Liver (tissue), 9 donors: ENCODE measurements around the gene CIPC. TPM values are rescaled to one million over a fixed set of nuclear protein-coding genes. Genes with fewer than 3 reads are reported as not detected.

ENCODE experiments used
- DNase-seq: peaks from one replicate; pipeline ENCODE4 v3.0.0-alpha.2; 2017; ENCODE audit warnings: low spot score
- H3K27ac ChIP-seq, 2 donors: one replicate each; pipeline ENCODE4 v1.7.0; 2013; ENCODE audit warnings: inconsistent platforms in 2 of 2, low read length in 2 of 2, control low read depth in 1 of 2, low read depth in 1 of 2, mild to moderate bottlenecking in 1 of 2
- H3K27me3 ChIP-seq, 4 donors: one replicate each; pipeline versions ENCODE4 v1.6.1 to v1.7.0; 2013; ENCODE audit warnings: low read length in 3 of 4, inconsistent platforms in 1 of 4, mild to moderate bottlenecking in 1 of 4, moderate library complexity in 1 of 4; ENCODE audit not compliant: control insufficient read depth in 4 of 4, insufficient read depth in 4 of 4
- H3K36me3 ChIP-seq, 4 donors: one replicate each; pipeline versions ENCODE4 v1.6.1 to v1.7.0; 2013; ENCODE audit warnings: low read length in 3 of 4, mild to moderate bottlenecking in 3 of 4, low read depth in 1 of 4, moderate library complexity in 1 of 4; ENCODE audit not compliant: control insufficient read depth in 4 of 4, insufficient read depth in 3 of 4
- H3K4me1 ChIP-seq, 4 donors: one replicate each; pipeline versions ENCODE4 v1.6.1 to v1.7.0; 2013; ENCODE audit warnings: low read length in 3 of 4, mild to moderate bottlenecking in 3 of 4, moderate library complexity in 1 of 4; ENCODE audit not compliant: control insufficient read depth in 4 of 4, insufficient read depth in 4 of 4
- H3K4me3 ChIP-seq, 3 donors: one replicate each; pipeline versions ENCODE4 v1.6.1 to v1.7.0; 2013; ENCODE audit warnings: low read length in 3 of 3, control low read depth in 1 of 3, low read depth in 1 of 3, mild to moderate bottlenecking in 1 of 3
- H3K9ac ChIP-seq, 2 donors: one replicate each; pipeline ENCODE4 v1.7.0; 2013; ENCODE audit warnings: low read length in 2 of 2, mild to moderate bottlenecking in 2 of 2, moderate library complexity in 2 of 2, control low read depth in 1 of 2, low read depth in 1 of 2
- H3K9me3 ChIP-seq, 4 donors: one replicate each; pipeline versions ENCODE4 v1.6.1 to v1.7.0; 2013; ENCODE audit warnings: low read length in 3 of 4; ENCODE audit not compliant: control insufficient read depth in 4 of 4
- EGR1 ChIP-seq, 2 donors: IDR thresholded peaks; 2 replicates each; pipeline ENCODE4 v1.6.1; 2016 to 2018; ENCODE audit warnings: antibody characterized with exemption in 2 of 2, low read depth in 2 of 2
- FOXA1 ChIP-seq: IDR thresholded peaks from 2 replicates; pipeline ENCODE4 v1.6.1; 2016; ENCODE audit warnings: antibody characterized with exemption
- FOXA2 ChIP-seq: IDR thresholded peaks from 2 replicates; pipeline ENCODE4 v1.6.1; 2016; ENCODE audit warnings: antibody characterized with exemption
- HNF4A ChIP-seq, 2 donors: conservative IDR thresholded peaks; 2 replicates each; pipeline ENCODE4 v1.6.1; 2016; ENCODE audit warnings: antibody characterized with exemption in 2 of 2, mild to moderate bottlenecking in 2 of 2
- JUND ChIP-seq, 2 donors: IDR thresholded peaks; 2 replicates each; pipeline ENCODE4 v1.6.1; 2016; ENCODE audit warnings: antibody characterized with exemption in 2 of 2
- NR2F2 ChIP-seq: IDR thresholded peaks from 2 replicates; pipeline ENCODE4 v1.6.1; 2016; ENCODE audit warnings: antibody characterized with exemption
- RAD21 ChIP-seq, 2 donors: IDR thresholded peaks; 2 replicates each; pipeline ENCODE4 v1.6.1; 2016; ENCODE audit warnings: antibody characterized with exemption in 2 of 2, mild to moderate bottlenecking in 2 of 2
- SP1 ChIP-seq: IDR thresholded peaks from 2 replicates; pipeline ENCODE4 v1.6.1; 2018; ENCODE audit warnings: antibody characterized with exemption, mild to moderate bottlenecking
- TAF1 ChIP-seq: conservative IDR thresholded peaks from 2 replicates; pipeline ENCODE4 v1.6.1; 2016; ENCODE audit warnings: antibody characterized with exemption, mild to moderate bottlenecking
- ZBTB33 ChIP-seq: IDR thresholded peaks from 2 replicates; pipeline ENCODE4 v1.6.1; 2016; ENCODE audit warnings: antibody characterized with exemption
- WGBS: extraction: QIAGEN DNeasy Blood & Tissue Kit; methylation state at CpG from one replicate; pipeline ENCODE4 v1.1.7; 2013; 5-methylcytosine and 5-hydroxymethylcytosine counted together
- polyA plus RNA-seq, 2 donors: library from polyadenylated mRNA; stranded (reverse) in 1 of 2; unstranded in 1 of 2; fragments of 200-250 nt in 1 of 2; fragments of >200 nt in 1 of 2; fragmentation: Nextera tagmentation in 1 of 2; extraction: Ambion mirVana in 1 of 2; gene quantifications; one replicate each; pipeline versions ENCODE4 v1.2.1 to v1.2.3, GENCODE V29; 2013 to 2015
- total RNA-seq, 2 donors: library from RNA; depleted of rRNA; stranded (reverse); fragments of >200 nt; gene quantifications; one replicate each; pipeline ENCODE4 v1.2.3, GENCODE V29; 2014
- TF ChIP-seq, protein P1 (sequence below): IDR thresholded peaks from 2 replicates; pipeline ENCODE4 v1.6.1; 2016; ENCODE audit warnings: antibody characterized with exemption, mild to moderate bottlenecking
- TF ChIP-seq, protein P2 (sequence below): IDR thresholded peaks from 2 replicates; pipeline ENCODE4 v1.6.1; 2016; ENCODE audit warnings: antibody characterized with exemption
- TF ChIP-seq, protein P3 (sequence below): IDR thresholded peaks from 2 replicates; pipeline ENCODE4 v1.6.1; 2016; ENCODE audit warnings: antibody characterized with exemption
- donor health status: healthy.
- donor health status: healthy.
- donor health status: healthy.
- donor health status: healthy.
- donor health status: healthy.

Gene CIPC
- total and polyA plus RNA-seq, 4 donors: 5.2 to 17.8 (median 6.7) TPM

GRCh38 chr14:77108753-77109152 lies 10.7 kb downstream of the CIPC start:
- H3K9me3 ChIP-seq: no peaks in the 10 kb centered on the region
- no peak overlapping the region for H3K9ac ChIP-seq
- DNase-seq: no peak
- peaks cover 12 to 59% (median 38%) of the 10 kb centered on the region in 4 donors for H3K36me3 ChIP-seq
- peaks cover 0 to 7% (median 5%) of the 10 kb centered on the region in 4 donors for H3K4me1 ChIP-seq
- H3K27me3 ChIP-seq: no peaks in the 10 kb centered on the region
- no peak overlapping the region for H3K27ac ChIP-seq
- TF ChIP-seq NR2F2: no peak
- TF ChIP-seq JUND (IDR thresholded peaks at IDR 0.05): no peak
- TF ChIP-seq, protein P1, sequence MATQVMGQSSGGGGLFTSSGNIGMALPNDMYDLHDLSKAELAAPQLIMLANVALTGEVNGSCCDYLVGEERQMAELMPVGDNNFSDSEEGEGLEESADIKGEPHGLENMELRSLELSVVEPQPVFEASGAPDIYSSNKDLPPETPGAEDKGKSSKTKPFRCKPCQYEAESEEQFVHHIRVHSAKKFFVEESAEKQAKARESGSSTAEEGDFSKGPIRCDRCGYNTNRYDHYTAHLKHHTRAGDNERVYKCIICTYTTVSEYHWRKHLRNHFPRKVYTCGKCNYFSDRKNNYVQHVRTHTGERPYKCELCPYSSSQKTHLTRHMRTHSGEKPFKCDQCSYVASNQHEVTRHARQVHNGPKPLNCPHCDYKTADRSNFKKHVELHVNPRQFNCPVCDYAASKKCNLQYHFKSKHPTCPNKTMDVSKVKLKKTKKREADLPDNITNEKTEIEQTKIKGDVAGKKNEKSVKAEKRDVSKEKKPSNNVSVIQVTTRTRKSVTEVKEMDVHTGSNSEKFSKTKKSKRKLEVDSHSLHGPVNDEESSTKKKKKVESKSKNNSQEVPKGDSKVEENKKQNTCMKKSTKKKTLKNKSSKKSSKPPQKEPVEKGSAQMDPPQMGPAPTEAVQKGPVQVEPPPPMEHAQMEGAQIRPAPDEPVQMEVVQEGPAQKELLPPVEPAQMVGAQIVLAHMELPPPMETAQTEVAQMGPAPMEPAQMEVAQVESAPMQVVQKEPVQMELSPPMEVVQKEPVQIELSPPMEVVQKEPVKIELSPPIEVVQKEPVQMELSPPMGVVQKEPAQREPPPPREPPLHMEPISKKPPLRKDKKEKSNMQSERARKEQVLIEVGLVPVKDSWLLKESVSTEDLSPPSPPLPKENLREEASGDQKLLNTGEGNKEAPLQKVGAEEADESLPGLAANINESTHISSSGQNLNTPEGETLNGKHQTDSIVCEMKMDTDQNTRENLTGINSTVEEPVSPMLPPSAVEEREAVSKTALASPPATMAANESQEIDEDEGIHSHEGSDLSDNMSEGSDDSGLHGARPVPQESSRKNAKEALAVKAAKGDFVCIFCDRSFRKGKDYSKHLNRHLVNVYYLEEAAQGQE: no peak
- TF ChIP-seq, protein P2, sequence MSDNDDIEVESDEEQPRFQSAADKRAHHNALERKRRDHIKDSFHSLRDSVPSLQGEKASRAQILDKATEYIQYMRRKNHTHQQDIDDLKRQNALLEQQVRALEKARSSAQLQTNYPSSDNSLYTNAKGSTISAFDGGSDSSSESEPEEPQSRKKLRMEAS: no peak
- no peak for TF ChIP-seq TAF1
- no peak for TF ChIP-seq FOXA2
- TF ChIP-seq SP1: no peak
- TF ChIP-seq ZBTB33: no peak
- H3K4me3 ChIP-seq: no peak overlapping the region
- WGBS: 89% methylated on average over 2 of the region's 2 CpGs

DNA sequence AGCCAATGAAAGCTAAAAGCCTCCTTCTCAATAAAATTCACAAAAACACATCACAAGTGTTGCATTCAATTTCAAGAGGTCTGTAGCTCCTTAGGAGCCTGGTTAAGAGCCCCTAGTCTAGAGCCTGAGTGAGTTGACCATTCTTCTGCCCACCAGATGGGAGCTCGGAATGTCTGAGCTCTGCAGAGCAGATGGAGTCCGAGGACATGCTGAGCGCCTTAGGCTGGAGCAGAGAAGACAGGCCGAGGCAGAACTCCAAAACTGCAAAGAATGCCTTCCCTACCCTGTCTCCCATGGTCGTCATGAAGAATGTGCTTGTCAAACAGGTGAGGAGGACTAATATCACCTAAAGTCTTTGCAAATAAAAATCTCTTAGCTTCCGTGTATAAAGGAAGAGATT lies 11.6 kb downstream of the CIPC start:
- 90% methylated on average over 6 of the region's 6 CpGs for WGBS

More for the DNA sequence above, 11.6 kb downstream of the CIPC start:
- H3K36me3 ChIP-seq: peaks cover 14 to 68% (median 44%) of the 10 kb centered on the region in 4 donors
- no peak overlapping the region for H3K4me3 ChIP-seq
- H3K27me3 ChIP-seq: no peaks in the 10 kb centered on the region
- no peak overlapping the region for H3K9ac ChIP-seq
- no peaks in the 10 kb centered on the region for H3K9me3 ChIP-seq
- no peak for DNase-seq
- H3K4me1 ChIP-seq: no peaks in the 10 kb centered on the region
- TF ChIP-seq FOXA1 (no peak), HNF4A (conservative IDR thresholded peaks at IDR 0.05) (no peak), RAD21 (IDR thresholded peaks at IDR 0.05) (no peak), EGR1 (IDR thresholded peaks at IDR 0.05; ENCODE audit: low read depth in 2 of 2) (no peak), TAF1 (no peak), FOXA2 (no peak)
- TF ChIP-seq, protein P3, sequence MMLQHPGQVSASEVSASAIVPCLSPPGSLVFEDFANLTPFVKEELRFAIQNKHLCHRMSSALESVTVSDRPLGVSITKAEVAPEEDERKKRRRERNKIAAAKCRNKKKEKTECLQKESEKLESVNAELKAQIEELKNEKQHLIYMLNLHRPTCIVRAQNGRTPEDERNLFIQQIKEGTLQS: no peak
- TF ChIP-seq, protein P1: no peak
- H3K27ac ChIP-seq: no peak overlapping the region
